Measurements from ENCODE around the gene ROCK1.
A peak's percentile ranks its signal among the peaks of the same experiment; 100 is the strongest.

ROCK1 gene

GRCh38 chr18:21000667-21001066, 110.9 kb downstream of the ROCK1 start:
- no peaks in the 10 kb centered on the region for H3K27me3 Mint-ChIP-seq (ENCODE audit: low read depth, poor library complexity)
- peaks cover 66% of the 10 kb centered on the region for H3K36me3 Mint-ChIP-seq (ENCODE audit: low read depth)
- TF ChIP-seq CTCF (IDR thresholded peaks at IDR 0.05), result no peak
- no peak overlapping the region for H3K27ac Mint-ChIP-seq
- H3K9me3 Mint-ChIP-seq, result no peaks in the 10 kb centered on the region
- DNase-seq, result no peak
- H3K4me3 Mint-ChIP-seq, result no peak overlapping the region
- H3K4me1 Mint-ChIP-seq, result peaks cover 12% of the 10 kb centered on the region

GRCh38 chr18:20997371-20997770, 114.2 kb downstream of the ROCK1 start:
- peaks cover 46% of the 10 kb centered on the region for H3K36me3 Mint-ChIP-seq (ENCODE audit: low read depth)
- no peaks in the 10 kb centered on the region for H3K27me3 Mint-ChIP-seq (ENCODE audit: low read depth, poor library complexity)
- no peak for TF ChIP-seq CTCF (IDR thresholded peaks at IDR 0.05)
- no peaks in the 10 kb centered on the region for H3K9me3 Mint-ChIP-seq
- no peak for DNase-seq
- H3K4me3 Mint-ChIP-seq, result no peak overlapping the region
- H3K27ac Mint-ChIP-seq, result no peak overlapping the region
- peaks cover 14% of the 10 kb centered on the region for H3K4me1 Mint-ChIP-seq

GRCh38 chr18:20996418-20996817, 115.2 kb downstream of the ROCK1 start:
- TF ChIP-seq CTCF (IDR thresholded peaks at IDR 0.05), result no peak
- no peak for DNase-seq
- Mint-ChIP-seq H3K27ac (peak overlapping the region; percentile 27), H3K9me3 (no peaks in the 10 kb centered on the region), H3K36me3 (ENCODE audit: low read depth) (peaks cover 40% of the 10 kb centered on the region), H3K4me1 (peaks cover 14% of the 10 kb centered on the region), H3K4me3 (no peak overlapping the region), H3K27me3 (ENCODE audit: low read depth, poor library complexity) (no peaks in the 10 kb centered on the region)

GRCh38 chr18:20988726-20989125, 122.9 kb downstream of the ROCK1 start:
- H3K36me3 Mint-ChIP-seq (ENCODE audit: low read depth), result peaks cover 34% of the 10 kb centered on the region
- H3K9me3 Mint-ChIP-seq, result no peaks in the 10 kb centered on the region
- no peaks in the 10 kb centered on the region for H3K4me1 Mint-ChIP-seq
- H3K27ac Mint-ChIP-seq, result no peak overlapping the region
- no peak overlapping the region for H3K4me3 Mint-ChIP-seq
- no peak for DNase-seq
- no peak for TF ChIP-seq CTCF (IDR thresholded peaks at IDR 0.05)
- no peaks in the 10 kb centered on the region for H3K27me3 Mint-ChIP-seq (ENCODE audit: low read depth, poor library complexity)

- H3K4me1 Mint-ChIP-seq, result no peaks in the 10 kb centered on the region
- peaks cover 76% of the 10 kb centered on the region for H3K36me3 Mint-ChIP-seq (ENCODE audit: low read depth)
- no peak for DNase-seq
- no peak for TF ChIP-seq CTCF (IDR thresholded peaks at IDR 0.05)
- H3K27ac Mint-ChIP-seq, result peak overlapping the region; percentile 20
- H3K4me3 Mint-ChIP-seq, result no peak overlapping the region
- no peaks in the 10 kb centered on the region for H3K9me3 Mint-ChIP-seq
- no peaks in the 10 kb centered on the region for H3K27me3 Mint-ChIP-seq (ENCODE audit: low read depth, poor library complexity)
These were observed 136.5 kb downstream of the ROCK1 start for GRCh38 chr18:20975077-20975476.

GRCh38 chr18:20971886-20972267, 139.7 kb downstream of the ROCK1 start:
- TF ChIP-seq CTCF (IDR thresholded peaks at IDR 0.05), result peak; percentile 42
- Mint-ChIP-seq H3K4me3 (no peak overlapping the region), H3K27me3 (ENCODE audit: low read depth, poor library complexity) (no peaks in the 10 kb centered on the region), H3K36me3 (ENCODE audit: low read depth) (peaks cover 64% of the 10 kb centered on the region), H3K4me1 (no peaks in the 10 kb centered on the region), H3K27ac (peak overlapping the region; percentile 22), H3K9me3 (no peaks in the 10 kb centered on the region)
- DNase-seq, result no peak

All from nephron progenitor cell (in vitro differentiated cells).